Activated CD8-positive, alpha-beta T cell treated with anti-CD3 and anti-CD28 coated beads for 36 hours (primary cell): ENCODE results near the gene TMEM52. TPM values are rescaled to one million over a fixed set of nuclear protein-coding genes. Genes with fewer than 3 reads are reported as not detected.
A peak's percentile ranks its signal among the peaks of the same experiment; 100 is the strongest.

Experiments used
- ATAC-seq: fragments of 200-7000 bp; cut with Tn5 transposase; one replicate; pipeline ENCODE4 v1.10.0; 2021; ENCODE audit warnings: mild to moderate bottlenecking, moderate library complexity
- CTCF ChIA-PET: fragments of 350-600 bp; sonication (Branson Sonifier 250); formaldehyde crosslinking; loops from one replicate; lab custom pipeline; 2021; ENCODE audit warnings: antibody characterized with exemption; lab: Charles Lee
- POLR2A ChIA-PET: fragments of 350-600 bp; sonication (Branson Sonifier 250); formaldehyde crosslinking; loops from one replicate; lab custom pipeline; 2021; ENCODE audit warnings: antibody characterized with exemption; lab: Charles Lee
- DNase-seq: peaks from one replicate; pipeline ENCODE4 v3.0.0-alpha.2; 2020
- H3K27ac Mint-ChIP-seq: one replicate; pipeline ENCODE4 v1.8.0; 2021; ENCODE audit warnings: mild to moderate bottlenecking, mixed read lengths
- H3K27me3 Mint-ChIP-seq: one replicate; pipeline ENCODE4 v1.8.0; 2021; ENCODE audit warnings: mixed read lengths
- H3K36me3 Mint-ChIP-seq: one replicate; pipeline ENCODE4 v1.8.0; 2021; ENCODE audit warnings: low read depth, mixed read lengths
- H3K4me1 Mint-ChIP-seq: one replicate; pipeline ENCODE4 v1.8.0; 2021; ENCODE audit warnings: low read depth, mixed read lengths
- H3K4me3 Mint-ChIP-seq: one replicate; pipeline ENCODE4 v1.8.0; 2021; ENCODE audit warnings: mild to moderate bottlenecking, moderate library complexity, mixed read lengths
- H3K9me3 Mint-ChIP-seq: one replicate; pipeline ENCODE4 v1.8.0; 2021; ENCODE audit warnings: mixed read lengths
- intact Hi-C: fragments of 100-400 bp; cut with micrococcal nuclease; formaldehyde crosslinking; loops from one replicate; pipeline ENCODE4 v1.10.0; 2022
- total RNA-seq, 2 experiments: library from RNA; stranded (reverse); gene quantifications; one replicate each; pipeline ENCODE4 v1.2.3, GENCODE V29; 2021
- TF ChIP-seq, protein P1 (sequence below): fragments of 200-600 bp; IDR thresholded peaks from one replicate; pipeline ENCODE4 v1.8.0; 2022; ENCODE audit warnings: antibody characterized with exemption, mild to moderate bottlenecking

TMEM52 gene
- total RNA-seq, 2 experiments from 2014 or later: 2.1 to 2.2 TPM

DNA sequence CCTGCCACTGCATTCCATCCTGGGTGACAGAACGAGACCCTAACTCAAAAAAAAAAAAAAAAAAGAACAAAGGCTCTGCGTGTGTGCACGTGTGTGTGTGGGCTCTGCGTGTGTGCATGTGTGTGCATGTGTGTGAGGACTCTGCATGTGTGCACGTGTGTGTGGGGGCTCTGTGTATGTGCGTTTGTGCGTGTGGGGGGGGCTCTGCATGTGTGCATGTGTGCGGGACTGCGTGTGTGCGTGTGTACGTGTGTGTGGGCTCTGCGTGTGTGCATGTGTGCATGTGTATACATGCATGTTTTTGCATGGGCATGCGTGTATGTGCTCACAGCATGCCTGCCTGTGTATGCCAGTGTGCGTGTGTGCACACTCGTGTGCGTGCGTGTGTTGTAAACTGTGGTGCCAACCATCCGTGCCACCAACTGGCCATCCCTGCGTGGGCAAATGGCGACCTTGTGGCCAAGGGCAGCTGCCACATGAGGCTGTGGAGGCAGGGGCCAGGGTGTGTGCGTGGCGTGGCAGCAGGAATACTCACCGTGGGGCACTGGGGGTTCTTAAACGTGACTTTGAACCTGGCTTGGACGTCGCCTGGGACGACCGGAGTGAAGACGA lies 26.8 kb upstream of the TMEM52 start:
- Mint-ChIP-seq H3K9me3 (peaks cover 3% of the 10 kb centered on the region), H3K27me3 (peaks cover 4% of the 10 kb centered on the region), H3K4me3 (no peak overlapping the region), H3K36me3 (no peaks in the 10 kb centered on the region), H3K27ac (no peak overlapping the region), H3K4me1 (peaks cover 3% of the 10 kb centered on the region)
- intact Hi-C loops: no loop called here
- TF ChIP-seq, protein P1, sequence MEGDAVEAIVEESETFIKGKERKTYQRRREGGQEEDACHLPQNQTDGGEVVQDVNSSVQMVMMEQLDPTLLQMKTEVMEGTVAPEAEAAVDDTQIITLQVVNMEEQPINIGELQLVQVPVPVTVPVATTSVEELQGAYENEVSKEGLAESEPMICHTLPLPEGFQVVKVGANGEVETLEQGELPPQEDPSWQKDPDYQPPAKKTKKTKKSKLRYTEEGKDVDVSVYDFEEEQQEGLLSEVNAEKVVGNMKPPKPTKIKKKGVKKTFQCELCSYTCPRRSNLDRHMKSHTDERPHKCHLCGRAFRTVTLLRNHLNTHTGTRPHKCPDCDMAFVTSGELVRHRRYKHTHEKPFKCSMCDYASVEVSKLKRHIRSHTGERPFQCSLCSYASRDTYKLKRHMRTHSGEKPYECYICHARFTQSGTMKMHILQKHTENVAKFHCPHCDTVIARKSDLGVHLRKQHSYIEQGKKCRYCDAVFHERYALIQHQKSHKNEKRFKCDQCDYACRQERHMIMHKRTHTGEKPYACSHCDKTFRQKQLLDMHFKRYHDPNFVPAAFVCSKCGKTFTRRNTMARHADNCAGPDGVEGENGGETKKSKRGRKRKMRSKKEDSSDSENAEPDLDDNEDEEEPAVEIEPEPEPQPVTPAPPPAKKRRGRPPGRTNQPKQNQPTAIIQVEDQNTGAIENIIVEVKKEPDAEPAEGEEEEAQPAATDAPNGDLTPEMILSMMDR: no peak
- ChIA-PET POLR2A (interaction anchor here (1.2 kb wide), 1 partner anchor 128 kb away, joined by 3 read pairs; no protein-coding TSS in a partner anchor), CTCF (interaction anchor here (1.0 to 2.9 kb wide), 2 partner anchors 14 to 99 kb away, joined by 4 to 9 read pairs; no protein-coding TSS in a partner anchor)
- ATAC-seq: no peak
- no peak for DNase-seq

DNA sequence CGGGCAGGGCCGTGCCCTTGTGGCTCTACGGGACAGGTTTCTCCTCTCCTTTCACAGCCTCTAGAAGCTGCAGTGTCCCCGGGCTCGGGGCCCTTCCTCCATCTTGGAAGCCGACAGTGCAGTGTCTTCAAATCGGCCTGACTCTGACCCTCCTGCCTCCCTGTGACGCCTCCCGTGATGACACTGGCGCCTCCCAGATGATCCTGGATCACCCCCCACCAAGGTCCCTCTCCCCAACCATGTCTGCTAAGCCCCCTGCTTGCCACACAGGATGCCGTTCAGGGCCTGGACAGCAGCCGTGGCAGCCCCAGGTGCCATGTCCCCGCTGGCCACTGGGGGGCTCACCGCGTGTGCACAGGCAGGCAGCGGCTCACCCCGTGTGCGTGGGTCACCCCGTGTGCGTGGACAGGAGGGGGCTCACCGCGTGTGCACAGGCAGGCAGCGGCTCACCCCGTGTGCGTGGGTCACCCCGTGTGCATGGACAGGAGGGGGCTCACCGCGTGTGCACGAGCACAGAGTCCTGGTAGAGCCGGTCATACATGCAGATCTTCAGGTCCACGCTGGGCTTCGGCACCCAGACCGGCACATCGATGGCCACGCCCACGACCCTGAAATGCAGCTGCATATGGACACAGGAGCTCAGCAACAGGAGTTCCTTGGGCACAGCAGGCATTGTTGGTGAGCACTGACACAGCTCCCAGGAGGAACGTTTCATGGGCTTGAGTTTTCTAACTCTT lies 24.9 kb upstream of the TMEM52 start:
- peaks cover 3% of the 10 kb centered on the region for H3K4me1 Mint-ChIP-seq
- no peaks in the 10 kb centered on the region for H3K9me3 Mint-ChIP-seq

DNA sequence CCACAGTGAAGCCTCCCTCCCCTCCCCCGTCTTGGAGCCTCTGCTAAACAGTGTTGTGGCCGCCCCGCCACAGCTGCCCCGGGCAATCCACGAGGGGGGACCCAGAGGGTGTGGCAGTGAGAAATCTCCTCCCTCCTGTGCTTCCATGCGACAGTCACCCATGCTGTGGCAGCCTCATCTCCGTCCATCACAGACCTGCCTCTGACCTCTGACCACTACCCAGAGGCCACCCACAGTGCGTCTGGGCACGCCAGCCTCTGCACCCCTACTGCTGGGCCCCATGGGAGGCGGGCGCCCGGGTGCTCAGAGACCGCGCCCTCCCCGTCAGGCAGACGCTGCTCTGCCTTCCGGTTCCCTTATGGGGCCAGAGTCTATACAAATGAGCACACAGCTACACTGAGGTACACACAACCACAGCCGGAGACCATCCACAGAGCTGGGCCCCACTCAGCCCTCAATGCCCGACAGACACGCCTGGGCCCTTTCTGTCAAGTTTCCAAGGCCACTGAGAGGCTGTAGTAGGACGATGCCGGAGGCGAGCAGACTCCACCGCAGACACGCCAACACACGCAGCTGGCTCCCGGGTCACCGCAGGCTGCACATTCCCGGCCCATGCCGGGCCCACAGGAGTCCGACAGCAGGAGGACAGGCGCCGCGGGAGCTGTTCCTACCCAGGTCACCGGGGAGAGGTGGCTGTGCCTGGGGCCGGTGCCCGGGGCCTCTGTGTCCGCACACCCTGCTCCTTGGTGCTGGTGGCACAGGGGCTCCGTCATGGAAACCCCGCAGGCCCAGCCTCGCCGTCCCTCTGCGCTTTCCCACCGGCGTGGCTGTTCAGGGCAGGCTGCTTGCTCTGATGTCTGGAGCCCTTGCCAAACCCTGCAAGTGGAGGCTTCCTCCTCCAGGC lies 23.9 kb upstream of the TMEM52 start:
- no peak for ATAC-seq
- peaks cover 3% of the 10 kb centered on the region for H3K4me1 Mint-ChIP-seq
- intact Hi-C loops: no loop called here
- DNase-seq: no peak
- POLR2A ChIA-PET: no interaction called here
- CTCF ChIA-PET: interaction anchor here (1.0 to 3.7 kb wide), 6 partner anchors 10 to 101 kb away, joined by 3 to 34 read pairs (median 6); no protein-coding TSS in a partner anchor
- TF ChIP-seq, protein P1: no peak
- no peaks in the 10 kb centered on the region for H3K36me3 Mint-ChIP-seq
- no peak overlapping the region for H3K27ac Mint-ChIP-seq
- no peak overlapping the region for H3K4me3 Mint-ChIP-seq
- H3K9me3 Mint-ChIP-seq: no peaks in the 10 kb centered on the region
- H3K27me3 Mint-ChIP-seq: no peaks in the 10 kb centered on the region

More for the DNA sequence above, 24.9 kb upstream of the TMEM52 start:
- DNase-seq (peak; percentile 75), ATAC-seq (peak; percentile 100)
- Mint-ChIP-seq H3K36me3 (no peaks in the 10 kb centered on the region), H3K4me3 (no peak overlapping the region), H3K27ac (no peak overlapping the region), H3K27me3 (no peaks in the 10 kb centered on the region)
- intact Hi-C loops: no loop called here
- CTCF ChIA-PET: interaction anchor here (0.8 to 3.7 kb wide), 15 partner anchors 9 to 230 kb away, joined by 3 to 34 read pairs (median 3); no protein-coding TSS in a partner anchor
- TF ChIP-seq, protein P1: peak; percentile 94
- POLR2A ChIA-PET: no interaction called here

DNA sequence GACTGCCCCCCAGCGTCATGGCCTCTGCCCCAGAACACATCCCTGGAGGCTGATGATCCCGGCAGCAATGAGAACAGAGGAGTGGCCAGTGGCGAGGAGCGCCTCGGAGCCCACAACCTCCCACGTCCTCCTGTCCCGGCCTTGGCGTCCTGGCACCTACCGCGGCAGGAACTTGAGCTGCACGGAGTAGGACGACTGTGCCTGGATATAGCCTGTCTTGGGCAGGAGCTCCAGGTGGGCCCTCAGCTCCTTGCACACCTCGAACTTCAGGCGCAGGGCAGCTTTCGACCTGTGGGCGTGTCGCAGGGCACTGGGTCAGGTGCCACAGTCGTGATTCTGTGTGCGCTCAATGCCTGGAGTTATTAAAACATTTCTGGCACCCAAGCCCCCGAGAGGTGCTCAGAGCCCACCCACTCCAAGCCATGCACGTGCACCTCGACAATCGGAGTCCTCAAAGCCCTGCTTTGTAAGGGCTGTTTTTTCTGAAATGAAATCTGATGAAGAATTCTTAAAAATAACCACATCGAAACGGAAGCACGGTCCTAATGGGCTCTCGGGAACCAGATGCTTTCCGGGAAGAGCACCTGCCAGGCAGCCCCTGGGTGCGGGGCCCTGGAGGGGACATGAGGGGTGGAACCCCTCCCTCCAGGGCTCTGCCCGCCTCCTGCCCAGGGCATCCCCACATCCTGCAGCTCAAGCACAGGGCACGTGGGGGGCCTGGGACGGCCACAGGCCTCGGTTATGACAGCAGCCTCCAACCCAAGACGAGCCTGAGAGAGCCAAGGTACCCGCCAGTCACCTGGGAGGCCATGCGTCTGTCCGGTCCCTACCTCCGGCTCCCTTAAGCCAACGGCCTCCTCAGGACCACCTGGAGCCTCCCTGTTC lies 23.0 kb upstream of the TMEM52 start:
- H3K9me3 Mint-ChIP-seq: no peaks in the 10 kb centered on the region
- H3K4me3 Mint-ChIP-seq: no peak overlapping the region
- no peak overlapping the region for H3K27ac Mint-ChIP-seq
- ATAC-seq: no peak
- TF ChIP-seq, protein P1: no peak
- intact Hi-C loops: no loop called here
- peaks cover 3% of the 10 kb centered on the region for H3K4me1 Mint-ChIP-seq
- H3K27me3 Mint-ChIP-seq: no peaks in the 10 kb centered on the region
- POLR2A ChIA-PET: interaction anchor here (0.7 kb wide), 1 partner anchor 78 kb away, joined by 3 read pairs; no protein-coding TSS in a partner anchor
- no peaks in the 10 kb centered on the region for H3K36me3 Mint-ChIP-seq
- no peak for DNase-seq
- CTCF ChIA-PET: interaction anchor here (3.7 kb wide), 1 partner anchor 102 kb away, joined by 34 read pairs; no protein-coding TSS in a partner anchor
